Esophagus (tissue), 2 donors: ENCODE measurements around the gene ANO3. TPM values are rescaled to one million over a fixed set of nuclear protein-coding genes. Genes with fewer than 3 reads are reported as not detected.
A peak's percentile ranks its signal among the peaks of the same experiment; 100 is the strongest.
"Not testable (repeated sequence)": the region's sequence is repeated elsewhere in the genome, so short reads cannot be mapped to it uniquely, and the experiment has no call there.

Experiments
- H3K27ac ChIP-seq, 2 donors: one replicate each; pipeline ENCODE4 v1.5.1; 2013; ENCODE audit warnings: low read depth in 2 of 2, mild to moderate bottlenecking in 2 of 2, inconsistent platforms in 1 of 2, low read length in 1 of 2, moderate library complexity in 1 of 2
- H3K27me3 ChIP-seq, 2 donors: one replicate each; pipeline ENCODE4 v1.6.1; 2013; ENCODE audit warnings: low read length in 2 of 2, control low read depth in 1 of 2, mild to moderate bottlenecking in 1 of 2; ENCODE audit not compliant: insufficient read depth in 2 of 2, control insufficient read depth in 1 of 2
- H3K36me3 ChIP-seq, 2 donors: one replicate each; pipeline ENCODE4 v1.6.1; 2013; ENCODE audit warnings: low read length in 1 of 2; ENCODE audit not compliant: control insufficient read depth in 2 of 2, insufficient read depth in 2 of 2
- H3K4me1 ChIP-seq, 2 donors: one replicate each; pipeline ENCODE4 v1.6.1; 2013; ENCODE audit warnings: low read length in 1 of 2; ENCODE audit not compliant: control insufficient read depth in 2 of 2, insufficient read depth in 2 of 2
- H3K4me3 ChIP-seq, 2 donors: one replicate each; pipeline ENCODE4 v1.5.1; 2013; ENCODE audit warnings: low read length in 2 of 2, mild to moderate bottlenecking in 2 of 2, low read depth in 1 of 2, moderate library complexity in 1 of 2
- H3K9me3 ChIP-seq, 2 donors: one replicate each; pipeline ENCODE4 v1.6.1; 2013; ENCODE audit warnings: mild to moderate bottlenecking in 2 of 2, low read depth in 1 of 2, low read length in 1 of 2, moderate library complexity in 1 of 2; ENCODE audit not compliant: control insufficient read depth in 2 of 2, insufficient read depth in 1 of 2
- WGBS, 2 donors: extraction: QIAGEN DNeasy Blood & Tissue Kit; methylation state at CpG; one replicate each; pipeline ENCODE4 v1.1.7; 2013; 5-methylcytosine and 5-hydroxymethylcytosine counted together
- polyA plus RNA-seq, 2 donors: library from polyadenylated mRNA; stranded (reverse); fragments of 200-250 nt; gene quantifications; one replicate each; pipeline ENCODE4 v1.2.3, GENCODE V29; 2013
- donor health status: healthy with polysubstance abuse.
- donor health status: Bipolar disorder and iron deficiency.

Gene ANO3
- polyA plus RNA-seq = under 1 TPM in 1 of 2 donors, not detected in 1; 0.01 TPM

GRCh38 chr11:26331911-26332571, at the start of gene ANO3:
Gene ANO3 (plus strand): TSS chr11:26332130. CDS start chr11:26332276, 146 bp downstream.
- WGBS, 2 donors = 6 to 7% methylated on average over 36 of the region's 36 CpGs
- Histone ChIP-seq H3K36me3 (no peaks in the 10 kb centered on the region), H3K4me1 (peaks cover 0 to 3% of the 10 kb centered on the region in 2 donors), H3K27ac (no peak within 1 kb of the TSS), H3K4me3 (peak within 1 kb of the TSS in 1 of 2 donors; percentile 0), H3K27me3 (peaks cover 15% of the 10 kb centered on the region in 2 donors), H3K9me3 (no peaks in the 10 kb centered on the region)

- Histone ChIP-seq H3K4me3 (no peak overlapping the region), H3K4me1 (no peaks in the 10 kb centered on the region), H3K9me3 (no peaks in the 10 kb centered on the region), H3K27ac (no peak overlapping the region), H3K27me3 (no peaks in the 10 kb centered on the region), H3K36me3 (no peaks in the 10 kb centered on the region)
- 72 to 74% methylated on average over 6 of the region's 6 CpGs for WGBS, 2 donors
These were observed 48.0 kb upstream of the ANO3 start for GRCh38 chr11:26283852-26284408.

GRCh38 chr11:26285608-26286007, 46.3 kb upstream of the ANO3 start:
- H3K27me3 ChIP-seq = no peaks in the 10 kb centered on the region
- H3K9me3 ChIP-seq = no peaks in the 10 kb centered on the region
- no peaks in the 10 kb centered on the region for H3K4me1 ChIP-seq
- no peaks in the 10 kb centered on the region for H3K36me3 ChIP-seq
- H3K27ac ChIP-seq = no peak overlapping the region
- WGBS, 2 donors = 76 to 80% methylated on average over 3 of the region's 3 CpGs
- H3K4me3 ChIP-seq = no peak overlapping the region

- Histone ChIP-seq H3K27me3 (no peaks in the 10 kb centered on the region), H3K9me3 (no peaks in the 10 kb centered on the region), H3K4me1 (no peaks in the 10 kb centered on the region), H3K4me3 (no peak overlapping the region), H3K27ac (no peak overlapping the region), H3K36me3 (no peaks in the 10 kb centered on the region)
- WGBS, 2 donors = 21 to 30% methylated on average over 5 of the region's 5 CpGs
These were observed 45.4 kb upstream of the ANO3 start for GRCh38 chr11:26286472-26287066.

- Histone ChIP-seq H3K27me3 (no peaks in the 10 kb centered on the region), H3K4me3 (no peak overlapping the region), H3K27ac (no peak overlapping the region), H3K9me3 (no peaks in the 10 kb centered on the region), H3K4me1 (no peaks in the 10 kb centered on the region), H3K36me3 (no peaks in the 10 kb centered on the region)
- WGBS, 2 donors = 69 to 70% methylated on average over 5 of the region's 5 CpGs
These were observed 44.8 kb upstream of the ANO3 start for GRCh38 chr11:26287067-26287518.

- 13 to 17% methylated on average over 4 of the region's 4 CpGs for WGBS, 2 donors
- Histone ChIP-seq H3K4me3 (no peak overlapping the region), H3K27me3 (no peaks in the 10 kb centered on the region)
These were observed 34.5 kb upstream of the ANO3 start for GRCh38 chr11:26297189-26297975.

GRCh38 chr11:26316372-26316771, 15.6 kb upstream of the ANO3 start:
- H3K9me3 ChIP-seq, H3K4me1 ChIP-seq, H3K27me3 ChIP-seq, H3K4me3 ChIP-seq, H3K36me3 ChIP-seq, H3K27ac ChIP-seq: not testable (repeated sequence)
- WGBS, 2 donors = 37 to 57% methylated on average over 5 of the region's 5 CpGs

More at GRCh38 chr11:26297189-26297975, 34.5 kb upstream of the ANO3 start:
- H3K9me3 ChIP-seq = no peaks in the 10 kb centered on the region
- H3K36me3 ChIP-seq = no peaks in the 10 kb centered on the region
- no peaks in the 10 kb centered on the region for H3K4me1 ChIP-seq
- H3K27ac ChIP-seq = no peak overlapping the region

GRCh38 chr11:26319906-26320305, 12.0 kb upstream of the ANO3 start:
- 29 to 31% methylated on average over 2 of the region's 2 CpGs for WGBS, 2 donors
- H3K9me3 ChIP-seq = no peaks in the 10 kb centered on the region

GRCh38 chr11:26321516-26321915, 10.4 kb upstream of the ANO3 start:
- Histone ChIP-seq H3K4me3 (no peak overlapping the region), H3K36me3 (no peaks in the 10 kb centered on the region), H3K9me3 (no peaks in the 10 kb centered on the region), H3K27me3 (peaks cover 4 to 6% of the 10 kb centered on the region in 2 donors), H3K4me1 (no peaks in the 10 kb centered on the region), H3K27ac (no peak overlapping the region)

More at GRCh38 chr11:26319906-26320305, 12.0 kb upstream of the ANO3 start:
- Histone ChIP-seq H3K36me3 (no peaks in the 10 kb centered on the region), H3K4me3 (no peak overlapping the region), H3K27me3 (peaks cover 4 to 6% of the 10 kb centered on the region in 2 donors), H3K4me1 (no peaks in the 10 kb centered on the region), H3K27ac (no peak overlapping the region)
